GM19395 (cell line): Measurements from ENCODE around the gene GDAP2.

Source experiments
- ATAC-seq: cut with Tn5 transposase; IDR thresholded peaks from one replicate; pipeline ENCODE4 v1.9.1; 2021; ENCODE audit warnings: mild to moderate bottlenecking, moderate library complexity; ENCODE audit not compliant: unreplicated experiment

Gene GDAP2

DNA sequence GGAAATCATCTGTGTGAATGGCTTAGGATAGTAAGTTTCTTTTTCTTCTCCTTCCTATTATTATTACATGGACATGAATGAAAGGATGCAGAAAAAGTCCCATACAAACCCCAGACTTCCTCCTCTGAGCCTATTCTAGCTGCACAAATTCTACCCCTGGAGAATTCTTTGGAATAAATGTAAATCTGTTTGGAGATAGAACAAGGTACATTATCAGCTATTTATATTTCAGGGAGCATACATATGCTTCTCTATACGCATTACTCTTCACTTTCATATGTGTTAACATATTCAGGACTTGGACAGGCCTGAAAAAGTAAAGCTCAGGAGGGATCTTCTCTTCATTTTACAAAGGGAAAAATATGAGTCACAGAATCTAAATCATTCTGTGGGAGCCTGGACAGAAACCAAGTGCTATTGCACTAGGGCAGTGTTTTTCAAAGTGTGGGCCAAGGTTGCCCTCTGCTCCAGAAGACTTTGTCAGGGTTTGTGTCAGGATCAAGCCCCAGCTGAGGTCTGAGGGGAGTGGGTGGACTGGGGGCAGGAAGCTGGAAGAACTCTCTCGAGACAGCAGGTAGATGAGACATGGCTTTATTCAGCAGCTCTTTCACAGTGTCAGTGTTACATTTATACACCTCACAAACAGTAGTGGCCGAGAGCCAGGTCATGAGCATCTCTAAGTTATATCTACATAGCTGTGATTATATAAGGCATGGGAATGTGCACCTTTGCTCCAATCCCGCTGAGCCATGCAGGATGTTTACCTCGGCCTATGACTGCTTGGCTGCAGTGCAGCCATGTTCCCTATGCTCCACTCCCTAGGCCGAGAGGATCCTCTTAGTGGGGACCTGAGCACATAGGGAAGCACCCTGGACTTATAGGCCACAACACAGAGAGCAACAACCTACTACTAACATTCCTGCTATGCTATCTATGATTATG, 114.3 kb downstream of the GDAP2 start:
- no peak for ATAC-seq
